ENCODE data around the gene SETD2.
"Not testable (repeated sequence)": the region's sequence is repeated elsewhere in the genome, so short reads cannot be mapped to it uniquely, and the experiment has no call there.

The SETD2 gene

GRCh38 chr3:47102081-47102600, 61.8 kb downstream of the SETD2 start:
- in situ Hi-C loops (cut with MboI; ENCODE audit: low sequenced_read_pairs): no loop called here

DNA sequence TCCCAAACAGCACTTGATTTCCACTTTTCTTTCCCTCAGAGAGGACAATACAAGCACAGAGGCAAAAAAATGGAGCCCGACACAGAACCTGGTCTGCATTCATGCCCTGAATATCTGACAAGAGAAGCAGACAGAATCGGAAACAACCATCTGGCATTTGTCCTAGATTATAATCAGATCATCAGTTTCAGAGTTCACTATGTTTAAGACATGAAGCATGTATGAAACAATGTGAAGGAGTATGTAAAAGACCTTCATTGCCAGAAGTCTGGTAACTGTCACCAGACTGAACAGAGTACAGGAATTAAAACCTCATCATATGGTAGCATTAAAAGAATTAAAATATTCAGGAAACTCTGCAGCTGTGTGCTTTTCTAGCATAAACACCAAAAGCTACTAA, 65.0 kb downstream of the SETD2 start:
- in situ Hi-C loops (cut with MboI; ENCODE audit: low sequenced_read_pairs): no loop called here

DNA sequence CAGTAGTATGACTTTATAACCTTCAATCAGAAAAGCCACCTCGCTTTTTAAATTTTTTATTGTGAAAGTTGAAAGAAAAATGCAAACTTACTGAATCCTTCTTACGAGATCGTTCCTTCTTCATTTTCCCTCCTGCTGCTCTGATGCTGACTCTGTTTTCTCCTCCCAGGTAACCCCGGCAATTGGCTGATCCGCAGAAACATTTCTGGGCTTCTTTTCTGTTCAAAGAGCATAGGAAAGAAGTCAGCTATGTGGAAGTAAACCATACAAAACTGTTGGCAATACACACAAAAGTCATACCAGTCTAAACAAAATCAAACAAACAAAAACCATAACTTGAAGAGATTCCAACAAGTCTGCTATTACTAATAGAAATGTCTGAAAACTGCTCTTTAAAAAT, 66.0 kb downstream of the SETD2 start:
- in situ Hi-C loops (cut with MboI; ENCODE audit: low sequenced_read_pairs): no loop called here

DNA sequence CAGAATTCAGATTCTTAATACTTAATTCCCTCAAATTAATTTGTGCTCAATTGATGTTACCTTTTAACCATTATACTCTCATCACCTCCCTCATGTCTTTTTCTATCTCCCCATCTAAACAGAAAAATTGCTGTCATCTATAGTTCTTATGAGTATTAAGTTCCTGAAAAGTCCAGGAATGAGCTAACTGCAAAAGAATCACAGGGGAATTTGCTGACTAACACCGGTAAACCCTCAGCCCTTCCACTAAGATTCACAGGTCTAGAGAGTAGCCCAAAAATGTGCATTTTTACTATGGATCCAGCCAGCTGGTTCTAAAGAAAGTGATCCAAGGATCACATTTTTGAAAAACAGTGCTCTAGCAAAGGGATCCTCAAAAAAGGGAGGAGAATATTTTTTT, 67.0 kb downstream of the SETD2 start:
- in situ Hi-C loops (cut with MboI; ENCODE audit: low sequenced_read_pairs): no loop called here

DNA sequence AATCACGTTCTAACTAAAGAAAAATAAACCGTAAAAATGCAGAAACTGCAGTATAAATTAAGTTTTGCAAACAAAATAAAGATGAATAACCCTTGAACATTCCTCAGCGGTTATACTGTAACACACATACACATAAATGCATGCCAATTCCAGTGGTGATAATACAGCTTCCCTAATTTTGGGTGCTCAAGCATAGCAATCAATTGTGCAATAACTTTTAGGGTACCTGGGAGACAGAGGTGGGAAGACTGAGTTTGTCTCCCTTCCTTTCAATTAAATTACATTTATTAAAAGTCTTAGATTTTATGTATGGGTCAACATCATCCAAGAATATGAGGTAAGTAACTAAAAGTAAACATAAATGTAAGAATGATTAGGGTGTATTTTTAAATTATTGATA, 71.8 kb downstream of the SETD2 start:
- in situ Hi-C loops (cut with MboI; ENCODE audit: low sequenced_read_pairs): no loop called here

DNA sequence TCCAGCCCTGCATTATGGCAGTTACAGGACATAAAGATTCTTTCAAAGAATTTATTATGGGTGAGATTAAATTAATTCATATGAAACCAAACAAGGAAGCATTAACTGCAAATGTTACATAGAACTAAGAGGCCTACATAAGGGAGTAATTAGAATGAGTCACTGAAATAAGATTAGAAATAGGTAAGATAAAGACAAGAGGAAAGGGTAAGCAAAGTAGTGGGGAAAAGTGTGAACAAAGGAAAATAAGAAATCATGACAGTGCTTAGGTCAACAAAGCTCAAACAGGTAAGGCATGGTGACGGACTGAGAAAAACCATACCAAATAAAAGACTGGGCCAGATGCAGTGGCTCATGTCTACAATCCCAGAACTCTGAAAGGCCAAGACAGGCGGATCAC, 74.3 kb downstream of the SETD2 start:
- in situ Hi-C loops (cut with MboI; ENCODE audit: low sequenced_read_pairs): no loop called here

- in situ Hi-C loops (cut with MboI; ENCODE audit: low sequenced_read_pairs): no loop called here
Measured at GRCh38 chr3:47086071-47086470, 77.8 kb downstream of the SETD2 start.

- in situ Hi-C loops (cut with MboI; ENCODE audit: low sequenced_read_pairs): no loop called here
Measured at GRCh38 chr3:47083786-47084185, 80.1 kb downstream of the SETD2 start.

GRCh38 chr3:47082519-47082918, 81.4 kb downstream of the SETD2 start:
- in situ Hi-C loops (cut with MboI; ENCODE audit: low sequenced_read_pairs): no loop called here

GRCh38 chr3:47079432-47079831, 84.5 kb downstream of the SETD2 start:
- in situ Hi-C loops (cut with MboI; ENCODE audit: low sequenced_read_pairs): no loop called here

DNA sequence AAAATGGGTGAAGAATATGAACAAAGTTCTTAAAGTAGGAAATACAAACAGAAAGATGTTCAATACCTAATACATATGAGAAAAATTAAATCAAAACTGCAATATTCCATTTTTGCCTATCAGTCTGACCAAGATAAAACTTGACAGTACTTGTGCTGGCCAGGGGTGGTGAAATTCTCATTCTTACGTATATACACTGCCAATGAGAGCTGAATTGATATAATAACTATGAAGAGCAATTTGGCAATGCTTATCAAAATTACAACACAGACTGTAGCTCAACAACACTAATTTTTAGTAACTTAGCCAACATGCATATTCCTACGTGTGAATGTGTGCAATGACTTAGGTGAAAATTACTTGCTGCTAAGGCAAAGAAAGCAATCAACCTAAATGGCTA, 90.2 kb downstream of the SETD2 start:
- in situ Hi-C loops (cut with MboI; ENCODE audit: low sequenced_read_pairs): no loop called here

DNA sequence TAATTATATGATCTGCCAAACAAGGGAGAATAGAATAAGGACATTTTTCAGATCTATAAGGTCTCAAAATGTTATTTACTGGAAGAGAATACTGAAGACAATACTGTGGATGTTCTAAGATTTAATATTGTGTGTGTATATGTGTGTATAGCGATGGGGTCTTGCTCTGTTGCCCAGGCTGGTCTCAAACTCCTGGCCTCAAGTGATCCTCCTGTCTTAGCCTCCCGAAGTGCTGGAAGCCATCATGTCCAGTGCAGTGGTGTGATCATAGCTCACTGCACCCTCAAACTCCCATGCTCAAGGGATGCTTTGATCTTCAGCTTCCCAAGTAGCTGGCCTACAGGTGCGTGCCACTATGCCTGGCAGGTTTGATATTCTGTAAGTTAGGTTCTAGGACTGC, 93.1 kb downstream of the SETD2 start:
- in situ Hi-C loops (cut with MboI; ENCODE audit: low sequenced_read_pairs): no loop called here

DNA sequence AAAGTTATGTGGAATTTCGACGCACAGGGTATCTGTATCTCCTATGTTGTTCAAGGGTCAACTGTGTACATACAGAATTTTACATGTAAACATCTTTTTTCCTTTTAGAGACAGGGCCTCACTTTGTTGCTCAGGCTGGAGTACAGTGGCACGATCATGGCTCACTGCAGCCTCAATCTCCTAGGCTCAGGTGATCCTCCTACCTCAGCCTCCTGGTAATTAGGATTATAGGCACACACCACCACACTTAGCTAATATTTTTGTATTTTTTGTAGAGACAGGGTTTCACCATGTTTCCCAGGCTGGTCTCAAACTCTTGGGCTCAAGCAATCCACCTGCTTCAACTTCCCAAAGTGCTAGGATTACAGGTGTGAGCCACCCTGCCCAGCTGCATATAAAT, 97.7 kb downstream of the SETD2 start:
- in situ Hi-C loops (cut with MboI; ENCODE audit: low sequenced_read_pairs): not testable (repeated sequence)

DNA sequence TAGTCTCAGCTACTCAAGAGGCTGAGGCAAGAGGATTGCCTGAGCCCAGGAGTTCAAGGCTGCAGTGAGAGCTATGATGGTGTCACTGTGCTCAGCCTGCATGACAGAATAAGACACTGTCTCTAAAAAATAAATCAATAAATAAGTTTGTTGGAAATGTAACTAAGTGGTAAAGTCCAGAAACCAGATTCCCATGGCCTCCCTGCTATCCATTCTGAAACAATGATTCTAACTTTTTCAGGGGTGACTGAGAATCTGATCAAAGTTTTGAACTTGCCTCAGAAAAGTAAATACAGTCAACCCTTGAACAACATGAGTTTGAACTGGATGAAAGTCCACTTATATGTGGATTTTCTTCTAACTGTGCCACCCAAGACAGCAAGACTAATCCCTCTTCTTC, 98.2 kb downstream of the SETD2 start:
- in situ Hi-C loops (cut with MboI; ENCODE audit: low sequenced_read_pairs): no loop called here

- in situ Hi-C loops (cut with MboI; ENCODE audit: low sequenced_read_pairs): no loop called here
Measured at GRCh38 chr3:47065058-47065457, 98.9 kb downstream of the SETD2 start.

DNA sequence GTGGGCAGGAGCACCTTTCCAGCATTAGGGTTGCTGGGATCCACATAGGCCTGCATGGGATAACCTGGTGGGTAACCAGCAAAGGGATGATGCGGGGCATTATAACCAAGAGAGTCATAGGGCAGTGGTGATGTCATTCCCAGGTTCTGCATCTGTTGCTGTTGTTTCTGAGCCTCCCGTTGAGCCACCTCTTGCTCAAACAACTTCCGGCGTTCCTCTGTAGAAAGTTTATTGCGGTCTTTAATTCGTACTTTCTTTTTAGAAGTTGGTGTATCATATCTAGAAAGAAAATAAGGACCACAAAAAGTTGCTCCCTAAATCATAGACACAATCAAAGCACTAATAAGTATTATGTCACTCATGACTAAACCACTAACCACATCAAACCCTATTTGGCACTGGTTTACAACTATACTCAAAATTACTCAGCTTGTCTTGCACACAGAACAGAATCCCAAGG, 106.7 kb downstream of the SETD2 start:
- in situ Hi-C loops (cut with MboI; ENCODE audit: low sequenced_read_pairs): no loop called here

- in situ Hi-C loops (cut with MboI; ENCODE audit: low sequenced_read_pairs): no loop called here
Measured at GRCh38 chr3:47056705-47057104, 107.2 kb downstream of the SETD2 start.

GRCh38 chr3:47054412-47054811, 109.5 kb downstream of the SETD2 start:
- in situ Hi-C loops (cut with MboI; ENCODE audit: low sequenced_read_pairs): no loop called here

GRCh38 chr3:47047673-47048072, 116.2 kb downstream of the SETD2 start:
- in situ Hi-C loops (cut with MboI; ENCODE audit: low sequenced_read_pairs): no loop called here

- in situ Hi-C loops (cut with MboI; ENCODE audit: low sequenced_read_pairs): no loop called here
Measured at GRCh38 chr3:47047069-47047468, 116.8 kb downstream of the SETD2 start.

DNA sequence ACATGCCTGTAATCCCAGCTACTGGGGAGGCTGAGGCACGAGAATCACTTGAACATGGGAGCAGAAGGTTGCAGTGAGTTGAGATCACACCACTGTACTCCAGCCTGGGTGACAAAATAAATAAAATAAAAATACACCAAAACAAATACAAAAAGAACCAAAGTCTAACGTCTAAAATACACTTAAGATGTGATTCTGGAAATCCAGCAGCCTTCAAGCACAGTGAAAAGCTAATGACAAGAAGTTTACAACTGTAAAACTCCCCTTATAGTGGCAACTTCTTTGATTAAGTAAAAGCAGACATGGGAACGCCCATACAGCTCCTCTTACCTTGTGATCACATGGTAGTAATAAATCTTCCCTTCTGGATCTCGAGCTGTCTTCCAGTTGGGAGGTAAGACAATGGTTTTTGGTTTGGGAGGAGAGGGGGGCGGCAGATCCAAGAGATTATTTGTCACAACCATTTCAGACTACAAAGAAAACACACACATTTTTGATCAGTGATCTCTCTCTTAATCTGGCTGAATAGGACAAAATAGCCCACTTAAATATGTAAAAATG, 121.6 kb downstream of the SETD2 start:
- in situ Hi-C loops (cut with MboI; ENCODE audit: low sequenced_read_pairs): no loop called here

DNA sequence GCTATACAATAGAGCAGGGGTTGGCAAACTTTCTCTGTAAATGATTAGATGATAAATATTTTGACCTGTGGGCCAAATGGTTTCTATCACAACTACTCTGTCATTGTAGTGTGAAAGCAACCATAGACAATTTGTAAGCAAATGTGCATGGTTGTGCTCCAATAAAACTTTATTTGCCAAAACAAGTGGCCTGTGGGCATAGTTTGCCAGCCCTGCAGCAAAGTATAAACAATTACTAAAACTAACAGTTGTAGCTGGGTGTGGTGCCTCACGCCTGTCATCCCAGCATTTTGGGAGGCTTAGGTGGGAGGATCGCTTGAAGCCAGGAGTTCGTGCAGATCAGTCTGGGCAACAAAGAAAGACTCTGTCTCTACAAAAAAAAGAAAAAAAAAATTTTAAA, 122.8 kb downstream of the SETD2 start:
- in situ Hi-C loops (cut with MboI; ENCODE audit: low sequenced_read_pairs): no loop called here

- in situ Hi-C loops (cut with MboI; ENCODE audit: low sequenced_read_pairs): not testable (repeated sequence)
Measured at GRCh38 chr3:47037302-47037701, 126.6 kb downstream of the SETD2 start.

Measured in HL-60/S4 treated with retinoic acid at 250 ng/mL for 4 days and 3 days (cell line).